H1 (cell line): Measurements from ENCODE around the gene CFAP61. TPM values are rescaled to one million over a fixed set of nuclear protein-coding genes. Genes with fewer than 3 reads are reported as not detected.

Experiments used
- CTCF ChIA-PET: fragments of 300-600 bp; sonication (Branson Sonifier 250); formaldehyde crosslinking; loops from one replicate; lab custom pipeline; 2021; ENCODE audit not compliant: partially characterized antibody; lab: Charles Lee
- POLR2A ChIA-PET: fragments of 300-600 bp; sonication (Branson Sonifier 250); formaldehyde crosslinking; loops from one replicate; lab custom pipeline; 2021; ENCODE audit warnings: inconsistent platforms; ENCODE audit not compliant: partially characterized antibody; lab: Charles Lee
- DNase-seq, 2 experiments: peaks; one replicate each; pipeline versions ENCODE4 v3.0.0 to v3.0.0-alpha.2; 2010 to 2022; ENCODE audit warnings: low spot score in 2 of 2, low read depth in 1 of 2, mixed read lengths in 1 of 2
- FAIRE-seq: peaks from 2 replicates; lab custom pipeline; 2011; peaks lifted over from hg19 to GRCh38; lab: Jason Lieb, UNC
- H2AFZ ChIP-seq: 2 replicates; pipeline ENCODE4 v1.8.1; 2012; ENCODE audit warnings: low read length, inconsistent platforms
- H2AK5ac ChIP-seq: 2 replicates; pipeline ENCODE4 v1.6.1; 2013; ENCODE audit warnings: low read depth, low read length
- H2BK120ac ChIP-seq: replicated peaks from 2 replicates; pipeline ENCODE3; 2013; ENCODE audit warnings: low read depth, low read length, inconsistent platforms
- H2BK12ac ChIP-seq: 2 replicates; pipeline ENCODE4 v1.6.1; 2013; ENCODE audit warnings: low read depth, low read length
- H2BK15ac ChIP-seq: 2 replicates; pipeline ENCODE4 v1.6.1; 2013; ENCODE audit warnings: low read length
- H2BK20ac ChIP-seq: 2 replicates; pipeline ENCODE4 v1.6.1; 2013; ENCODE audit warnings: low read length
- H2BK5ac ChIP-seq: 2 replicates; pipeline ENCODE4 v1.6.1; 2013; ENCODE audit warnings: low read depth, low read length
- H3K14ac ChIP-seq: 2 replicates; pipeline ENCODE4 v1.6.1; 2013; ENCODE audit warnings: inconsistent platforms; ENCODE audit not compliant: insufficient read length
- H3K18ac ChIP-seq: 2 replicates; pipeline ENCODE4 v1.6.1; 2013; ENCODE audit warnings: low read length; ENCODE audit errors: extremely low read depth
- H3K23ac ChIP-seq: 2 replicates; pipeline ENCODE4 v1.6.1; 2013; ENCODE audit warnings: inconsistent platforms; ENCODE audit not compliant: insufficient read length
- H3K23me2 ChIP-seq: 2 replicates; pipeline ENCODE4 v1.6.1; 2013; ENCODE audit warnings: low read depth, low read length
- H3K27ac ChIP-seq: 2 replicates; pipeline ENCODE4 v1.6.1; 2011; ENCODE audit warnings: low read depth, low read length, inconsistent platforms
- H3K27me3 ChIP-seq, 4 experiments: replicated peaks in 1 of 4; 1 replicate in 1 of 4; 2 replicates in 3 of 4; pipeline versions ENCODE4 v1.6.1 to v1.8.1; 2011 to 2013; ENCODE audit warnings: low read length in 3 of 4, mild to moderate bottlenecking in 3 of 4, inconsistent platforms in 2 of 4, mixed read lengths in 2 of 4, moderate library complexity in 1 of 4; ENCODE audit not compliant: control insufficient read depth in 3 of 4, insufficient read depth in 3 of 4; ENCODE audit errors: extremely low read depth in 1 of 4
- H3K36me3 ChIP-seq, 4 experiments: 2 replicates each; pipeline versions ENCODE4 v1.6.1 to v1.8.1; 2011 to 2013; ENCODE audit warnings: mild to moderate bottlenecking in 4 of 4, low read length in 3 of 4, moderate library complexity in 2 of 4, control low read depth in 1 of 4, inconsistent platforms in 1 of 4; ENCODE audit not compliant: insufficient read depth in 4 of 4, control insufficient read depth in 2 of 4
- H3K4ac ChIP-seq: replicated peaks from 2 replicates; pipeline ENCODE3; 2013; ENCODE audit warnings: low read length, low read depth, mixed read lengths, inconsistent platforms; ENCODE audit not compliant: insufficient read length
- H3K4me1 ChIP-seq, 4 experiments: replicated peaks in 1 of 4; 1 replicate in 1 of 4; 2 replicates in 3 of 4; pipeline versions ENCODE4 v1.6.1 to v1.8.1; 2011 to 2013; ENCODE audit warnings: low read length in 3 of 4, inconsistent platforms in 2 of 4, mixed read lengths in 1 of 4; ENCODE audit not compliant: insufficient read depth in 4 of 4, control insufficient read depth in 3 of 4
- H3K4me2 ChIP-seq, 2 experiments: 2 replicates each; pipeline versions ENCODE4 v1.6.1 to v1.8.1; 2011 to 2013; ENCODE audit warnings: low read depth in 2 of 2, low read length in 2 of 2, control low read depth in 1 of 2, inconsistent platforms in 1 of 2, mild to moderate bottlenecking in 1 of 2; ENCODE audit not compliant: insufficient read depth in 1 of 2
- H3K4me3 ChIP-seq, 4 experiments: fragments of 200-600, 300-600 bp in 1 of 4; sonication (generic), shearing (Covaris generic), sonication (Bioruptor Twin) in 1 of 4; 2 replicates each; pipeline versions ENCODE4 v1.5.1 to v1.8.1; 2011 to 2016; ENCODE audit warnings: low read length in 4 of 4, low read depth in 3 of 4, control low read depth in 2 of 4, inconsistent platforms in 2 of 4, mild to moderate bottlenecking in 2 of 4, mixed read lengths in 1 of 4, moderate library complexity in 1 of 4; ENCODE audit not compliant: insufficient read depth in 2 of 4; ENCODE audit errors: extremely low read depth in 1 of 4
- H3K56ac ChIP-seq: replicated peaks from 2 replicates; pipeline ENCODE3; 2013; ENCODE audit warnings: low read depth, mild to moderate bottlenecking, mixed read lengths, low read length, inconsistent platforms; ENCODE audit not compliant: insufficient read length
- H3K79me1 ChIP-seq: 2 replicates; pipeline ENCODE4 v1.6.1; 2013; ENCODE audit warnings: low read depth, low read length, control low read depth
- H3K79me2 ChIP-seq, 2 experiments: 2 replicates each; pipeline versions ENCODE4 v1.6.1 to v1.8.1; 2012 to 2013; ENCODE audit warnings: low read length in 2 of 2, mild to moderate bottlenecking in 2 of 2, inconsistent platforms in 1 of 2; ENCODE audit not compliant: insufficient read depth in 2 of 2, control insufficient read depth in 1 of 2
- H3K9ac ChIP-seq, 4 experiments: replicated peaks in 1 of 4; 1 replicate in 1 of 4; 2 replicates in 3 of 4; pipeline versions ENCODE4 v1.6.1 to v1.8.1; 2011 to 2013; ENCODE audit warnings: low read depth in 3 of 4, low read length in 3 of 4, control low read depth in 2 of 4, mild to moderate bottlenecking in 2 of 4, moderate library complexity in 2 of 4, inconsistent platforms in 1 of 4; ENCODE audit errors: extremely low read depth in 1 of 4
- H3K9me3 ChIP-seq, 2 experiments: 2 replicates each; pipeline versions ENCODE4 v1.6.1 to v1.8.1; 2012 to 2013; ENCODE audit warnings: mild to moderate bottlenecking in 2 of 2, moderate library complexity in 2 of 2, control low read depth in 1 of 2, inconsistent platforms in 1 of 2, low read depth in 1 of 2, low read length in 1 of 2, mixed read lengths in 1 of 2; ENCODE audit not compliant: insufficient read depth in 2 of 2
- H4K20me1 ChIP-seq, 2 experiments: replicated peaks in 1 of 2; 2 replicates each; pipeline versions ENCODE3 to v1.8.1; 2011 to 2013; ENCODE audit warnings: inconsistent platforms in 2 of 2, low read length in 2 of 2, mild to moderate bottlenecking in 1 of 2; ENCODE audit not compliant: insufficient read depth in 2 of 2, control insufficient read depth in 1 of 2
- H4K5ac ChIP-seq: 2 replicates; pipeline ENCODE4 v1.6.1; 2013; ENCODE audit warnings: low read length, low read depth, mixed read lengths, inconsistent platforms; ENCODE audit not compliant: insufficient read length
- H4K8ac ChIP-seq: 2 replicates; pipeline ENCODE4 v1.8.0; 2013; ENCODE audit warnings: mild to moderate bottlenecking, moderate library complexity, low read length, inconsistent platforms; ENCODE audit not compliant: insufficient read depth; ENCODE audit errors: extremely low read depth
- H4K91ac ChIP-seq: replicated peaks from 2 replicates; pipeline ENCODE3; 2013; ENCODE audit warnings: low read length, mixed read lengths, inconsistent platforms; ENCODE audit not compliant: insufficient read length
- FOSL1 ChIP-seq: IDR thresholded peaks from 2 replicates; pipeline ENCODE4 v1.6.1; 2011; ENCODE audit warnings: mild to moderate bottlenecking, low read depth, low read length, moderate library complexity; ENCODE audit not compliant: insufficient read depth
- POLR2AphosphoS5 ChIP-seq: IDR thresholded peaks from 2 replicates; pipeline ENCODE4 v1.6.1; 2011; ENCODE audit warnings: low read depth, low read length
- WGBS, 2 experiments: shearing (Covaris generic) in 1 of 2; methylation state at CpG; one replicate each; pipeline versions ENCODE4 v1.1.6 to v1.1.7; 2013 to 2015; ENCODE audit warnings: low lambda C conversion rate in 2 of 2, mixed read lengths in 2 of 2, inconsistent platforms in 1 of 2, low coverage in 1 of 2, missing lambda C conversion rate in 1 of 2; ENCODE audit not compliant: insufficient replicate concordance in 2 of 2, insufficient coverage in 1 of 2, insufficient read length in 1 of 2; ENCODE audit errors: extremely low coverage in 1 of 2, missing lambda C conversion rate in 1 of 2; 5-methylcytosine and 5-hydroxymethylcytosine counted together
- polyA plus RNA-seq, 7 experiments: library from polyadenylated mRNA; depleted of rRNA in 3 of 7; stranded (reverse) in 5 of 7; unstranded in 2 of 7; fragments of >200 nt in 5 of 7; fragments of 200-250 nt in 2 of 7; gene quantifications; 1 replicate in 5 of 7; 2 replicates in 1 of 7; 4 replicates in 1 of 7; pipeline versions ENCODE4 v1.2.1 to v1.2.3, GENCODE V29; 2011 to 2013; ENCODE audit warnings: missing spikeins in 2 of 7, mixed read lengths in 2 of 7
- total RNA-seq: library from RNA; stranded (reverse); fragmentation: NEBNext Ultra II Directional; extraction: Animal tissue kit (Norgen Biotek cat#: 25700); gene quantifications from 2 replicates; pipeline ENCODE4 v1.2.1, GENCODE V29; 2021

Gene CFAP61
- total and polyA plus RNA-seq, 2 of the 8 experiments (the other 6 are each of a cell fraction or from before 2014, with no cell fraction given), result 0.29 to 0.61 TPM

DNA sequence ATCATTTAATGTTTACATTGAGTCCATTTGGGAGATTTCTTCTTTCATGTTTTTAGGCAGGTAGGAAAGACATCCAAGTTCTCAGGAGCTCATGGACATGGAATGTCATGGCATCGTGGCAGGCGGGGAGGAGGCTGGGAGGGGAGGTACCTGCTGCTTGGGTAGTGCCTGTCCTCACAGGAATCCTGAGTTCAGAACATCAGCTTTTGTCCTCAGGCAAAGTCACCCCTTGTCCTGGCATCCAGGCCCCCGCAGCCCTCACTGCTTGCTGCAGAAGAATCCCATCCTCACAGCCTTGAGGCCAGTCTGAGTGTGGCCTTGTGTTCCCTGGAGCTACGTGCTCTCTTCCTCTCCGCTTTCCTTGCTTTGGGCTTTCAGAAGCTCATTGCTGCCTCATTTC lies 157.4 kb downstream of the CFAP61 start:
- POLR2A ChIA-PET, result no interaction called here

More for the DNA sequence above, 157.4 kb downstream of the CFAP61 start:
- peaks cover 0 to 3% (median 1%) of the 10 kb centered on the region in 4 experiments; a peak in 3 of 7 replicates for H3K4me1 ChIP-seq
- no peak overlapping the region for H3K23ac ChIP-seq
- H3K18ac ChIP-seq, result no peak overlapping the region
- CTCF ChIA-PET, result interaction anchor here (0.8 kb wide), 1 partner anchor 15 kb away, joined by 3 read pairs; no protein-coding TSS in a partner anchor
- no peak overlapping the region for H2BK15ac ChIP-seq
- no peaks in the 10 kb centered on the region for H3K36me3 ChIP-seq
- H4K20me1 ChIP-seq, result no peaks in the 10 kb centered on the region
- no peak overlapping the region for H3K14ac ChIP-seq
- FAIRE-seq, result no peak
- no peak overlapping the region for H2AK5ac ChIP-seq
- 0 out of 2 replicates have a peak overlapping the region, but pooled peaks have one; percentile 15 for H2BK5ac ChIP-seq
- no peak overlapping the region for H4K8ac ChIP-seq
- no peak overlapping the region for H3K27ac ChIP-seq
- no peak for DNase-seq
- no peak overlapping the region for H3K56ac ChIP-seq
- no peaks in the 10 kb centered on the region for H3K79me2 ChIP-seq
- H3K4me2 ChIP-seq, result no peak overlapping the region
- no peak for TF ChIP-seq FOSL1
- no peak for TF ChIP-seq POLR2AphosphoS5
- H3K4ac ChIP-seq, result no peak overlapping the region
- no peak overlapping the region for H4K91ac ChIP-seq
- no peak overlapping the region for H2BK12ac ChIP-seq
- H3K9ac ChIP-seq, result no peak overlapping the region
- no peaks in the 10 kb centered on the region for H3K27me3 ChIP-seq
- no peak overlapping the region for H3K4me3 ChIP-seq
- H2BK120ac ChIP-seq, result no peak overlapping the region
- no peak overlapping the region for H2BK20ac ChIP-seq
- no peak overlapping the region for H4K5ac ChIP-seq
- no peaks in the 10 kb centered on the region for H3K23me2 ChIP-seq
- H2AFZ ChIP-seq, result no peak overlapping the region
- no peaks in the 10 kb centered on the region for H3K79me1 ChIP-seq
- WGBS, 2 experiments, result 94% methylated on average over 5 of the region's 5 CpGs; no CpG with 5 or more reads in 1 of the 2 experiments
- H3K9me3 ChIP-seq, result no peaks in the 10 kb centered on the region
